ENCODE data around the gene XRCC5. TPM values are rescaled to one million over a fixed set of nuclear protein-coding genes. Genes with fewer than 3 reads are reported as not detected.

XRCC5 gene
- total RNA-seq, 1 experiment from 2014 or later, result 534 TPM

- no TSS peak for BruUV-seq (replicated peaks)
- TF ChIP-seq CTCF (conservative IDR thresholded peaks at IDR 0.05; ENCODE audit: low read depth, low read length) (no peak), EZH2 (IDR thresholded peaks at IDR 0.05; ENCODE audit: borderline replicate concordance, low read depth, low read length, poor library complexity, severe bottlenecking) (no peak)
- no peak overlapping the region for H3K4me3 ChIP-seq (ENCODE audit: low read depth, low read length, poor library complexity, severe bottlenecking)
- no peaks in the 10 kb centered on the region for H3K9me3 ChIP-seq (ENCODE audit: low read depth, low read length, poor library complexity, severe bottlenecking)
- no peak overlapping the region for H3K27ac ChIP-seq (ENCODE audit: low read depth, low read length, poor library complexity, severe bottlenecking)
- CTCF ChIA-PET, result no interaction called here
- peaks cover 84% of the 10 kb centered on the region for H3K36me3 ChIP-seq (ENCODE audit: insufficient read depth, low read length, poor library complexity, severe bottlenecking)
- peaks cover 18% of the 10 kb centered on the region for H3K4me1 ChIP-seq (ENCODE audit: insufficient read depth, low read length, poor library complexity, severe bottlenecking)
- intact Hi-C loops (cut with micrococcal nuclease; ENCODE audit: unreplicated experiment), result loop anchor here (5.0 kb wide), 1 partner anchor 37 kb away; no protein-coding TSS in a partner anchor
- DNase-seq (ENCODE audit: low spot score), result no peak
- POLR2A ChIA-PET (ENCODE audit: low non-redundant PET), result no interaction called here
- H3K27me3 ChIP-seq (replicated peaks; ENCODE audit: insufficient read depth, low read depth, low read length, poor library complexity), result no peaks in the 10 kb centered on the region
Observed at GRCh38 chr2:216164576-216164975, 55.4 kb downstream of the XRCC5 start.

DNA sequence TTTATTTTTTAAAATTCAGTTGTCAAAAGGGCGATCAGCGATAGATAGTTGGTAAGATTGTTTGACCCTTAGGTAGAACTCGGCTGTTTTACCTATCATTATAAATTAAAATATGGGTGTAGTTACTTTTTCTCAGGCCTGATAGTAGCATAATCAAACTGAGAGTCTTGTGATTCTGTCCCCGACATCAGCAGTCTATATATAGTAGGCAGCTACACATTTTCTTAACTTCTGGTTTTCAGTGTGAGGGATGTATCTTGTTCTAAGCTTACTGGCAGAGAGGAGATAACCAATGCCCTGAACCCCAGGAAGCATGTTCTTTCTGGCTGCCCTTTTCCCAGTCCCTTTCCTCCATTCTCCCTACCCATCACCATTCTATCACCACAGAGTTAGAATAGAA lies 56.6 kb downstream of the XRCC5 start:
- TF ChIP-seq EZH2 (IDR thresholded peaks at IDR 0.05; ENCODE audit: borderline replicate concordance, low read depth, low read length, poor library complexity, severe bottlenecking), result no peak
- no peak for TF ChIP-seq CTCF (conservative IDR thresholded peaks at IDR 0.05; ENCODE audit: low read depth, low read length)
- H3K27me3 ChIP-seq (replicated peaks; ENCODE audit: insufficient read depth, low read depth, low read length, poor library complexity), result no peaks in the 10 kb centered on the region
- no peak overlapping the region for H3K27ac ChIP-seq (ENCODE audit: low read depth, low read length, poor library complexity, severe bottlenecking)
- H3K36me3 ChIP-seq (ENCODE audit: insufficient read depth, low read length, poor library complexity, severe bottlenecking), result peaks cover 77% of the 10 kb centered on the region
- peaks cover 26% of the 10 kb centered on the region for H3K4me1 ChIP-seq (ENCODE audit: insufficient read depth, low read length, poor library complexity, severe bottlenecking)
- ChIA-PET POLR2A (ENCODE audit: low non-redundant PET) (no interaction called here), CTCF (no interaction called here)
- no peaks in the 10 kb centered on the region for H3K9me3 ChIP-seq (ENCODE audit: low read depth, low read length, poor library complexity, severe bottlenecking)
- intact Hi-C loops (cut with micrococcal nuclease; ENCODE audit: unreplicated experiment), result no loop called here
- BruUV-seq (replicated peaks), result no TSS peak
- DNase-seq (ENCODE audit: low spot score), result no peak
- no peak overlapping the region for H3K4me3 ChIP-seq (ENCODE audit: low read depth, low read length, poor library complexity, severe bottlenecking)

- H3K36me3 ChIP-seq (ENCODE audit: insufficient read depth, low read length, poor library complexity, severe bottlenecking), result peaks cover 76% of the 10 kb centered on the region
Observed at GRCh38 chr2:216169087-216169486, 59.9 kb downstream of the XRCC5 start.

More at GRCh38 chr2:216169087-216169486, 59.9 kb downstream of the XRCC5 start:
- Histone ChIP-seq H3K27ac (ENCODE audit: low read depth, low read length, poor library complexity, severe bottlenecking) (no peak overlapping the region), H3K4me3 (ENCODE audit: low read depth, low read length, poor library complexity, severe bottlenecking) (no peak overlapping the region), H3K4me1 (ENCODE audit: insufficient read depth, low read length, poor library complexity, severe bottlenecking) (peaks cover 29% of the 10 kb centered on the region), H3K27me3 (replicated peaks; ENCODE audit: insufficient read depth, low read depth, low read length, poor library complexity) (no peaks in the 10 kb centered on the region), H3K9me3 (ENCODE audit: low read depth, low read length, poor library complexity, severe bottlenecking) (no peaks in the 10 kb centered on the region)
- intact Hi-C loops (cut with micrococcal nuclease; ENCODE audit: unreplicated experiment), result no loop called here
- no peak for DNase-seq (ENCODE audit: low spot score)
- no TSS peak for BruUV-seq (replicated peaks)
- TF ChIP-seq EZH2 (IDR thresholded peaks at IDR 0.05; ENCODE audit: borderline replicate concordance, low read depth, low read length, poor library complexity, severe bottlenecking) (no peak), CTCF (conservative IDR thresholded peaks at IDR 0.05; ENCODE audit: low read depth, low read length) (no peak)
- ChIA-PET CTCF (no interaction called here), POLR2A (ENCODE audit: low non-redundant PET) (interaction anchor here (0.6 kb wide), 1 partner anchor 31 kb away, joined by 3 read pairs; no protein-coding TSS in a partner anchor)
